Measurements from ENCODE around the gene FAM234A. TPM values are rescaled to one million over a fixed set of nuclear protein-coding genes. Genes with fewer than 3 reads are reported as not detected.
"Not testable (repeated sequence)": the region's sequence is repeated elsewhere in the genome, so short reads cannot be mapped to it uniquely, and the experiment has no call there.

The FAM234A gene
- total RNA-seq, 2 donors from 2014 or later = 119 to 160 TPM

- DNase-seq = peak; percentile 92
- ATAC-seq = peak; percentile 96 to 97
- intact Hi-C loops (cut with DNase I) = no loop called here
Measured at GRCh38 chr16:228852-229730, 5.5 kb upstream of the FAM234A start, which contains the start of gene LUC7L. Gene LUC7L, minus strand, starts transcription at chr16:229449. Its CDS starts 110 bp downstream, at chr16:229339.

DNA sequence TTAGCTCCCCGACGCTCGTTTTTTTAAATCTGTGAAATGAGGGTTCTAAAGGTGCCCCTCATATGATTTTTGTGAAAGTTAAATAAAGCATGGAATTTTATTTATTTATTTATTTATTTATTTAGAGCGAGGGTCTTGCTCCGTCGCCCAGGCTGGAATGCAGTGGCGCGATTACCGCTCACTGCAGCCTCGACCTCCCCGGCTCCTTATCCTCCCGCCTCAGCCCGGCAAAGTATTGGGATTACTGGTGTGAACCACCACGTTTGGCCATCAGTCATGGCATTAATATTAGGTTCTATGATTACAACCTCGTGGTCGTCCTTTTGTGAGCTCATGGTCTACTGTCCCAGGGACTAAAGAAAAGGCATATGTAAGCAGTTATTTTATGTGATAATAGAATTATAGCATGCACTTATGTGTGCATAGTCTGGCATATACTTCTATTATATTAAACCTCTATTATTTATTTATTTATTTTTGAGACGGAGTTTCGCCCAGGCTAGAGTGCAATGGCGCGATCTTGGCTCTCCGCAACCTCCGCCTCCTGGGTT, 4.8 kb upstream of the FAM234A start:
- DNase-seq = no peak
- intact Hi-C loops (cut with DNase I) = loop anchor here in 1 of 2 donors (5.0 kb wide), 1 partner anchor 122 kb away; the partner anchor contains the start of gene AXIN1
- no peak for ATAC-seq

DNA sequence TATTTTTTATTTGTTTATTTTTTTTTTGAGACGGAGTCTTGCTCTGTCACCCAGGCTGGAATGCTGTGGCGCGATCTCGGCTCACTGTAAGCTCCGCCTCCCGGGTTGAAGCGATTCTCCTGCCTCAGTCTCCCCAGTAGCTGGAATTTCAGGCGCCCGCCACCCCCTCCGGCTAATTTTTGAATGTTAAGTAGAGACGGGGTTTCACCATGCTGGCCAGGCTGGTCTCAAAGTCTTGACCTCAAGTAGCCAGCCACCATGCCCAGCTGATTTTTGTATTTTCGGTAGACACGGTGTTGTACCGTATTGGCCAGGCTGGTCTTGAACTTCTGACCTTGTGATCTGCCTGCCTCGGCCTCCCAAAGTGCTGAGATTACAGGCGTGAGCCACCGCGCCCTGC, 4.3 kb upstream of the FAM234A start:
- DNase-seq, ATAC-seq: not testable (repeated sequence)
- intact Hi-C loops (cut with DNase I) = loop anchor here in 1 of 2 donors (5.0 kb wide), 1 partner anchor 122 kb away; the partner anchor contains the start of gene AXIN1

- intact Hi-C loops (cut with DNase I) = loop anchor here in 1 of 2 donors (5.0 kb wide), 1 partner anchor 121 kb away; the partner anchor contains the start of gene AXIN1
- ATAC-seq (no peak), DNase-seq (no peak)
Measured at GRCh38 chr16:230949-231348, 3.7 kb upstream of the FAM234A start.

DNA sequence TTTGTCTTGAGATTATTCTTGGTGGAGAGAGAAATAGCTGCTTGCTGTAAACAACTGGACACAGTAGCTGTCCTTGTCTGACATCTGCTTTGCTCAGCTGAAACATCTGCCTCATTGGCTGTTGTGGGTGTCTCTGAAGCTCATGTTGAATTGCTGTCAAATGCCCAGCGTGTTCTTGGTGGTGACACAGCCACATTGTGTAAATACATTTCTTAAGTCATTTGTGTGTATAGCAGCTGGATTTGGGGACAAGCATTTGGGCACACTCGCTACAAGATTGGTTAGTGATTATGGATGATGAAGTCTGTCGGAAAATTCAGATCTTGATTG, 5.3 kb downstream of the FAM234A start:
- ATAC-seq = no peak
- intact Hi-C loops (cut with DNase I) = loop anchor here in 1 of 2 donors (10.0 kb wide), 1 partner anchor 115 kb away; the partner anchor contains the start of gene AXIN1
- no peak for DNase-seq

DNA sequence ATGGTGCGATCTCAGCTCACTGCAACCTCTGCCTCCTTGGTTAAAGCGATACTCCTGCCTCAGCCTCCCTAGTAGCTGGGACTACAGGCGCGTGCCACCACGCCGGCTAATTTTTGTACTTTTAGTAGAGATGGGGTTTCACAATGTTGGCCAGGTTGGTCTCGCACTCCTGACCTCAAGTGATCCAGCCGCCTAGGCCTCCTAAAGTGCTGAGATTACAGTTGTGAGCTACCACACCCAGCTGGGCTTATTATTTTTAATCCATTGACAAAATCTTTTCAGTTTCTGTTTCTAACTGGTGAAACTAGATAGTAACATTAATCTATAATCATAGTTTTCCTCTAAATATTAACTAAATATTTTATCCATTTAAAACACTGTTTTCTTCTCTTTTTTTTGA, 5.9 kb downstream of the FAM234A start:
- intact Hi-C loops (cut with DNase I) = loop anchor here in 1 of 2 donors (10.0 kb wide), 1 partner anchor 114 kb away; the partner anchor contains the start of gene AXIN1

DNA sequence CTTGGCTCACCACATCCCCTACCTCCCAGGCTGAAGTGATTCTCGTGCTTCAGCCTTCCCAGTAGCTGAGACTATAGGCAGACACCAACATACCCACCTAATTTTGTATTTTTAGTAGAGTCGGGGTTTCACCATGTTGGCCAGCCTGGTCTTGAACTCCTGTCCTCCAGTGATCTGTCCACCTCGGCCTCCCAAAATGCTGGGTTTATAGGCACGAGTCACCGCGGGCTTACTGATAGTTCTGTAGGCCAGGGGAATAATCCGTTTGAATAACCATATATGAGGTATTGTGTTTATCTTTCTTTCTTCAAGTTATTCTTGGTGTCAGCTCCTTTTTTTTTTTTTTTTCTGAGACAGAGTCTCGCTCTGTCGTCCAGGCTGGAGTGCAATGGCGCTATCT, 7.7 kb downstream of the FAM234A start:
- DNase-seq = no peak
- ATAC-seq = no peak
- intact Hi-C loops (cut with DNase I) = loop anchor here in 1 of 2 donors (10.0 kb wide), 1 partner anchor 113 kb away; the partner anchor contains the start of gene AXIN1

More for the DNA sequence above, 5.9 kb downstream of the FAM234A start:
- no peak for DNase-seq
- ATAC-seq = no peak

DNA sequence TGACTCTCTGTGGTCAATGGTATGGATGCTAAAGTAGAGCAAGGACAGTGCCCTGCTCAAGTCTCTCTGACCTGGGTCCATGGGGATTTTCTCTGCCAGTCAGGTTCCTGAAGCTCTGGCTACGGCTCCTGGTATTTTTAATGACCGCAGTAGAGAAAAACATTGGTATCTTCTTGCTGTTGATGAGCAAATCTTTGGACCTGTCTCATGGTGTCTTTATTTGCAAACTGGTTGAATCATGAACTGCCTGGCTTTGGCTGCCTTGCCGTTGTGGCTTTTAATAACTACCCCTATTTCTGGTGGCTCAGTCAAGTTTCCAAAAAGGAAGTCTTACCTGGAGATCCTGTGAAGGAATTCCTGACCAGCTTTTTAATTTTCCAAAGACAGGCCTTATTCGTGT, 8.7 kb downstream of the FAM234A start:
- intact Hi-C loops (cut with DNase I) = loop anchor here in 1 of 2 donors (10.0 kb wide), 1 partner anchor 111 kb away; the partner anchor contains the start of gene AXIN1
- no peak for DNase-seq
- no peak for ATAC-seq

DNA sequence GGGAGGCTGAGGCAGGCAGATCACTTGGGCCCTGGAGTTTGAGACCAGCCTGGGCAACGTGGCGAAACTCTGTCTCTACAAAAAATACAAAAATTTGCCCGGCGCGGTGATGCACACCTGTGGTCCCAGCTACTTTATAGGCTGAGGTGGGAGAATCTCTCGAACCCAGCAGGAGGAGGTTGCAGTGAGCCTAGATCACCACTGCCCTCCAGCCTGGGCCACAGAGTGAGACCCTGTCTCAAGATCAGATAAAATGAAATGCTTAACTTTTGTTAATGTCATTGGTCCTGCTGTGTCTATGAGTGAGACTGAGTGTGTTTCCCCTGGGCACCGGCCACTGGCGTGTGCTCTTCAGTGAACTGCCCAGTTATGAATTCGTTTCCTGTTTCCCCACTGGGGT, 10.5 kb downstream of the FAM234A start:
- intact Hi-C loops (cut with DNase I) = loop anchor here in 1 of 2 donors (10.0 kb wide), 1 partner anchor 110 kb away; the partner anchor contains the start of gene AXIN1
- no peak for DNase-seq
- no peak for ATAC-seq

GRCh38 chr16:247027-247426, 12.4 kb downstream of the FAM234A start:
- DNase-seq (no peak), ATAC-seq (no peak)
- intact Hi-C loops (cut with DNase I) = loop anchor here in 1 of 2 donors (10.0 kb wide), 1 partner anchor 108 kb away; the partner anchor contains the start of gene AXIN1

DNA sequence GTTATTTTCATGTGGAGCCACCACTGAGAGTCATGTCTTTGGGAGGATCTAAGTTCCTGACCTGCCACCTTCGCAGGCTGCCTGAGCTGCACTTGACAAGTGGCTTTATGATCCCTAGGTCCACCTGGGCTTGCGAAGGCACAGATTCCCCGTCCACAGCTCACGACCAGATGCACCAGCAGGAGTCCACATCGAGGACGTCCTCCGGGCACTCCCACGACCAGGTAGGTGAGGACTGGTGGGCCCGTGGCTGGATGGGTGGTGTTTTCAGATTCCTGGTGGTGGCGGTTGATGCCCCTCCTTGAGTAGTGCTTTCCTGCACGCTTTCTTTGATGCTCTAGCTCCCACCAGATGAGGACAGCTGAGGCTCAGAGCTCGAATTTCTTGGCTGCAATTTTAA, 14.8 kb downstream of the FAM234A start:
- DNase-seq (no peak), ATAC-seq (no peak)
- intact Hi-C loops (cut with DNase I) = loop anchor here in 1 of 2 donors (10.0 kb wide), 1 partner anchor 105 kb away; the partner anchor contains the start of gene AXIN1

- ATAC-seq (peak in 1 of 2 donors; percentile 69), DNase-seq (no peak)
- intact Hi-C loops (cut with DNase I) = no loop called here
Measured at GRCh38 chr16:252366-253337, 18.0 kb downstream of the FAM234A start.

- DNase-seq (no peak), ATAC-seq (no peak)
- intact Hi-C loops (cut with DNase I) = no loop called here
Measured at GRCh38 chr16:253833-254232, 19.2 kb downstream of the FAM234A start.

GRCh38 chr16:254461-254860, 19.8 kb downstream of the FAM234A start:
- intact Hi-C loops (cut with DNase I) = no loop called here
- no peak for ATAC-seq
- no peak for DNase-seq

DNA sequence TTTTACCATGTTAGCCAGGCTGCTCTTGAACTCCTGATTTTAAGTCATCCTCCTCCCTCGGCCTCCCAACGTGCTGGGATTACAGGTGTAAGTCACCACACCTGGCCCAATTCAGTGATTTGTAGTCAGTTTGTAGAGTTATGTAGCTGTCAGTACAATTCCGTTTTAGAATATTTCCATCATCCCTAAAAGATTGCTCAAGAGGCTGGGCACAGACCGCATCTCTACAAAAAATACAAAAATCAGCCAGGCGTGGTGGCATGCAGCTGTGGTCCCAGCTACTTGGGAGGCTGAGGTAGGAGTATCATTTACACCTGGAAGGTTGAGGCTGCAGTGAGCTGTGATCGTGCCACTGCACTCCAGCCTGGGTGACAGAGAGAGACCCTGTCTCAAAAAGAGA, 20.6 kb downstream of the FAM234A start:
- ATAC-seq (no peak), DNase-seq (no peak)
- intact Hi-C loops (cut with DNase I) = no loop called here

DNA sequence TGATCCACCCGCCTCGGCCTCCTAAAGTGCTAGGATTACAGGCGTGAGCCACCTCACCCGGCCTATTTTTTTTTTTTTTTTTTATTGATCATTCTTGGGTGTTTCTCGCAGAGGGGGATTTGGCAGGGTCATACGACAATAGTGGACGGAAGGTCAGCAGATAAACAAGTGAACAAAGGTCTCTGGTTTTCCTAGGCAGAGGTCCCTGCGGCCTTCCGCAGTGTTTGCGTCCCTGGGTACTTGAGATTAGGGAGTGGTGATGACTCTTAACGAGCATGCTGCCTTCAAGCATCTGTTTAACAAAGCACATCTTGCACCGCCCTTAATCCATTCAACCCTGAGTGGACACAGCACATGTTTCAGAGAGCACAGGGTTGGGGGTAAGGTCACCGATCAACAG, 23.5 kb downstream of the FAM234A start:
- DNase-seq; ATAC-seq; intact Hi-C loops (cut with DNase I): not testable (repeated sequence)

DNA sequence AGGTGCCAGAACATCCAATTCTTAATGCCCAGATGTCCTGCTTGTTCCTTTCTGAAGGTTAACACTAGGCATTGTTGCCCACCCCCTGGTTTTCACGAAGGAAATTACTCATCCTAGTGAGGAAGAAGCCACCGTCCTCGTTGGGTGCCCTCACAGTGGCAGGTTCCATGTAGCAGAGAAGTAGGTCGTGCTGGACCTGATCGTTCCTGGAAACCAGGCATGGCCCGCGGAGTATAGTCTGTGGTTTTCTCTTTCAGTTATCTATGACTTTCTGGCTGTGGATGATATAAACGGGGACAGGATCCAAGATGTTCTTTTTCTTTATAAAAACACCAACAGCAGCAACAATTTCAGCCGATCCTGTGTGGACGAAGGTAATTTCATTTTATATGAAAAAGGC, 24.6 kb downstream of the FAM234A start:
- intact Hi-C loops (cut with DNase I) = no loop called here
- no peak for ATAC-seq
- no peak for DNase-seq

- DNase-seq = no peak
- intact Hi-C loops (cut with DNase I) = no loop called here
- ATAC-seq = no peak
Measured at GRCh38 chr16:259814-260253, 25.2 kb downstream of the FAM234A start.

GRCh38 chr16:260326-260725, 25.7 kb downstream of the FAM234A start:
- intact Hi-C loops (cut with DNase I) = no loop called here
- DNase-seq (no peak), ATAC-seq (no peak)

Data from left cardiac atrium (tissue), 4 donors.